ENCODE measurements around the gene UGT1A10.

The UGT1A10 gene

GRCh38 chr2:233793465-233794127 is 157.3 kb downstream of the UGT1A10 start:
- H3K27ac ChIP-seq, result no peak overlapping the region
- TF ChIP-seq, protein P1, sequence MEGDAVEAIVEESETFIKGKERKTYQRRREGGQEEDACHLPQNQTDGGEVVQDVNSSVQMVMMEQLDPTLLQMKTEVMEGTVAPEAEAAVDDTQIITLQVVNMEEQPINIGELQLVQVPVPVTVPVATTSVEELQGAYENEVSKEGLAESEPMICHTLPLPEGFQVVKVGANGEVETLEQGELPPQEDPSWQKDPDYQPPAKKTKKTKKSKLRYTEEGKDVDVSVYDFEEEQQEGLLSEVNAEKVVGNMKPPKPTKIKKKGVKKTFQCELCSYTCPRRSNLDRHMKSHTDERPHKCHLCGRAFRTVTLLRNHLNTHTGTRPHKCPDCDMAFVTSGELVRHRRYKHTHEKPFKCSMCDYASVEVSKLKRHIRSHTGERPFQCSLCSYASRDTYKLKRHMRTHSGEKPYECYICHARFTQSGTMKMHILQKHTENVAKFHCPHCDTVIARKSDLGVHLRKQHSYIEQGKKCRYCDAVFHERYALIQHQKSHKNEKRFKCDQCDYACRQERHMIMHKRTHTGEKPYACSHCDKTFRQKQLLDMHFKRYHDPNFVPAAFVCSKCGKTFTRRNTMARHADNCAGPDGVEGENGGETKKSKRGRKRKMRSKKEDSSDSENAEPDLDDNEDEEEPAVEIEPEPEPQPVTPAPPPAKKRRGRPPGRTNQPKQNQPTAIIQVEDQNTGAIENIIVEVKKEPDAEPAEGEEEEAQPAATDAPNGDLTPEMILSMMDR (conservative IDR thresholded peaks at IDR 0.05), result no peak

GRCh38 chr2:233794128-233794658 is 157.9 kb downstream of the UGT1A10 start:
- TF ChIP-seq, protein P1 (conservative IDR thresholded peaks at IDR 0.05), result no peak
- H3K27ac ChIP-seq, result no peak overlapping the region

DNA sequence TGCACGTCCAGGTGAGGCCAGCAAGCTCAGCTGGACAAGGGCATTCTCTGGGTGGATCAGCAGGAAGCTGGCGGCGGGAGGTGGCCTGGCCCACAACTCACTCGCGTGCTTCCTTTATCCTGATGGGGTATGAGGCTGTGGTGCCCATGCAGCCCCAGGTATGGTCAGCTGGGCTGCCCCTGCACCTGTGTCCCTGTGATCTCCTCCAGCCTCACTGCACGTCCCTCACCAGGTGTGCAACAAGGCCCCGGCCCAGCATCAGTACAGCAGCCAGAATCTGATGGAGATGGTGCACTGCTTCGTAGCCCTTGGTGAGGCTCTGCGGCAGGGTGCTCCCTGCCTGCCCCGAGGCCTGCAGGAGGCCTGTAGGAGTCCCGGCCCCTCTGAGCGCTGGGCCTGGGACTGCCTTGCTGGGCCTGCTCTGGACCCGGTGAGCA is 159.5 kb downstream of the UGT1A10 start:
- TF ChIP-seq, protein P1 (conservative IDR thresholded peaks at IDR 0.05), result no peak

GRCh38 chr2:233796254-233796653 is 160.0 kb downstream of the UGT1A10 start:
- H3K27ac ChIP-seq, result no peak overlapping the region
- TF ChIP-seq, protein P1 (conservative IDR thresholded peaks at IDR 0.05), result no peak

More for the DNA sequence above, 159.5 kb downstream of the UGT1A10 start:
- H3K27ac ChIP-seq, result no peak overlapping the region

DNA sequence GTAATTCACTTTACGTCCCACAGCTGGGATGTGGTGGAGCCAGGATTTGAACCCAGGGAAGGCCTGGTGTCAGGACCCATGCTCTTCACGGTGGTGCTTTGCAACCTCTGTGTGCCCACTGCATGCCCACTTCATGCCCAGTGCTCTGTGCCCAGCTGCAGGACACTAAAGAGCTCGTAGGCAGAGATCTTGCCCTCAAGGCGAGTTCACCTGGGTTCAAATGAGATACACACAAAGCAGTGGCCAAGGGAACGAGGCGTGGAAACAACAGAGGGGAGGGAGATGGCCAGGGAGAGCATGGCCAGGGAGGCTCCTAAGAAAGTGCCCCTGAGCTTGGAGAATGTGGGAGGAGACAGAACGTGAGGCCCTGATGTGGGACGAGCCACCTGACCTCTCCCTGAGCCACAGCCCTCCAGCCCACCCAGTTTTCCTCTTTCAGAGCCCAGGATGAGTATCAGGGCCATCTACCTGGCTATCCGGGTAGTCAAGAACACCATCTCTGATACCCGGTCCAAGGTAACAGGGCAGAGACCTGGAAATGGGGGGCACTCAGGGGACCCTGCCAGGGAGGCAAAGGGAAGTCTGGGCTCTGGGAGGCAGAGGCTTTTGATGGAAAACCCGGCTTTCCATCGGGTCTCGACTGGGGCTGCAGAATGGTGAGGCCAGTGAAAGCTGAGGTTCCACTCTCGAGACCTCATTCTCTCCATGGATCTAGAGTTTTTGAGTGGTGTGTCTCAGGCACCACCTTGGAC is 162.3 kb downstream of the UGT1A10 start:
- H3K27ac ChIP-seq, result no peak overlapping the region
- TF ChIP-seq, protein P1 (conservative IDR thresholded peaks at IDR 0.05), result no peak

- H3K27ac ChIP-seq, result no peak overlapping the region
- TF ChIP-seq, protein P1 (conservative IDR thresholded peaks at IDR 0.05), result no peak
Measured at GRCh38 chr2:233799087-233799665, 162.9 kb downstream of the UGT1A10 start.

DNA sequence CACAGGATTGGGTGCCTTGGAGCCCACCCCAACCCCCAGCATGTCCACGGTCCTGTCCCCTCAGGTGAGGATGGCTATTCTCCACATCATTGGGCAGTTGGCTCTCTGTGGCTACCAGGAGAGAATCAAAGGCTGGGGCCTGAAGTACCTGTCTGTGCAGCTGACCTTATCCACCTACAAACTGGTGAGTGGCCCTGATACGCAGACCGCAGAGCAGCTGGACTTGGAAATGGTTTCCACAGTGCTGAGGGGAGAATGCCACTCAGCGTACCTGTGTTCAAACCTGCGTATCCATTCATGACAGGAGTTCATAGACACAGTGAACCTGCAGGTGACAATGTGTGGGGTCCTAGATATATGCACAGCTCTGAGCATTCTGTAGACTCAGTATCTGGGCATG is 163.5 kb downstream of the UGT1A10 start:
- TF ChIP-seq, protein P1 (conservative IDR thresholded peaks at IDR 0.05), result no peak
- H3K27ac ChIP-seq, result no peak overlapping the region

All from VCaP (cell line).